ENCODE measurements around the gene TSR2.

TSR2 gene

GRCh38 chrX:54439960-54440871, at the start of gene TSR2:
Gene TSR2, plus strand, starts transcription at chrX:54440404. Its CDS starts 18 bp downstream, at chrX:54440422.
- DNase-seq = peak; percentile 49

- DNase-seq = no peak
Observed at GRCh38 chrX:54397113-54397512, 43.1 kb upstream of the TSR2 start.

GRCh38 chrX:54407266-54407665, 32.9 kb upstream of the TSR2 start:
- DNase-seq = no peak

- DNase-seq = peak; percentile 16
Observed at GRCh38 chrX:54411732-54412131, 28.5 kb upstream of the TSR2 start.

- DNase-seq = no peak
Observed at GRCh38 chrX:54413753-54414152, 26.5 kb upstream of the TSR2 start.

- no peak for DNase-seq
Observed at GRCh38 chrX:54415534-54416350, 24.5 kb upstream of the TSR2 start.

- no peak for DNase-seq
Observed at GRCh38 chrX:54416965-54417364, 23.2 kb upstream of the TSR2 start.

- DNase-seq = no peak
Observed at GRCh38 chrX:54419559-54420302, 20.5 kb upstream of the TSR2 start.

- DNase-seq = no peak
Observed at GRCh38 chrX:54422168-54422567, 18.0 kb upstream of the TSR2 start.

- DNase-seq = no peak
Observed at GRCh38 chrX:54423161-54423888, 16.9 kb upstream of the TSR2 start.

GRCh38 chrX:54427837-54428424, 12.3 kb upstream of the TSR2 start:
- no peak for DNase-seq

GRCh38 chrX:54430519-54430918, 9.7 kb upstream of the TSR2 start:
- no peak for DNase-seq

- no peak for DNase-seq
Observed at GRCh38 chrX:54435121-54435520, 5.1 kb upstream of the TSR2 start.

- no peak for DNase-seq
Observed at GRCh38 chrX:54442790-54443189, 2.6 kb downstream of the TSR2 start.

- DNase-seq = no peak
Observed at GRCh38 chrX:54444752-54445151, 4.5 kb downstream of the TSR2 start.

- no peak for DNase-seq
Observed at GRCh38 chrX:54446084-54446483, 5.9 kb downstream of the TSR2 start.

- DNase-seq = no peak
Observed at GRCh38 chrX:54447461-54447860, 7.3 kb downstream of the TSR2 start.

GRCh38 chrX:54449929-54450328, 9.7 kb downstream of the TSR2 start:
- DNase-seq = no peak

- no peak for DNase-seq
Observed at GRCh38 chrX:54452920-54453319, 12.7 kb downstream of the TSR2 start.

- DNase-seq = no peak
Observed at GRCh38 chrX:54470054-54470760, 30.0 kb downstream of the TSR2 start.
